ENCODE measurements around the gene GON4L. TPM values are rescaled to one million over a fixed set of nuclear protein-coding genes. Genes with fewer than 3 reads are reported as not detected.

GON4L gene
- total RNA-seq, 1 experiment from 2014 or later: 67.1 TPM

DNA sequence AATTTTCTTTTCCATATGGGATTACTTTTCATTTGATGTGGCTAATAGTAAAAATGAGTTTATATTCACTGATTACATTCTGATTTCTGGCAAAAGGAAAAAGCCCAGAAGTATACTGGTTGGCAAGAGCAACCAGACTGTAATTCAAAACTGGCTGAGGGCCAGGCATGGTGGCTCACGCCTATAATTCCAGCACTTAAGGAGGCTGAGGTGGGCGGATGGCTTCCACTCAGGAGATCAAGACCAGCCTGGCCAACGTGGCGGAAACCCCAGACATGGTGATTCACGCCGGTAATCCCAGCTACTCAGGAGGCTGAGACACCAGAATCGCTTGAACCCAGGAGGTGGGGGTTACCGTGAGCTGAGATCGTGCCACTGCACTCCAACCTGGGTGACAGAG, 16.8 kb upstream of the GON4L start:
- no peak overlapping the region for H3K4me3 Mint-ChIP-seq (ENCODE audit: low read depth, unreplicated experiment)
- no peaks in the 10 kb centered on the region for H3K9me3 Mint-ChIP-seq (ENCODE audit: low read depth, unreplicated experiment)
- CTCF ChIA-PET: interaction anchor here (0.6 kb wide), 1 partner anchor 18 kb away, joined by 3 read pairs; no protein-coding TSS in a partner anchor
- DNase-seq: no peak
- peaks cover 35% of the 10 kb centered on the region for H3K27me3 Mint-ChIP-seq (ENCODE audit: unreplicated experiment)
- H3K36me3 Mint-ChIP-seq (ENCODE audit: insufficient read depth, unreplicated experiment): peaks cover 4% of the 10 kb centered on the region
- intact Hi-C loops (cut with micrococcal nuclease; ENCODE audit: unreplicated experiment): no loop called here
- H3K4me1 Mint-ChIP-seq (ENCODE audit: low read depth, unreplicated experiment): no peaks in the 10 kb centered on the region
- TF ChIP-seq, protein P1, sequence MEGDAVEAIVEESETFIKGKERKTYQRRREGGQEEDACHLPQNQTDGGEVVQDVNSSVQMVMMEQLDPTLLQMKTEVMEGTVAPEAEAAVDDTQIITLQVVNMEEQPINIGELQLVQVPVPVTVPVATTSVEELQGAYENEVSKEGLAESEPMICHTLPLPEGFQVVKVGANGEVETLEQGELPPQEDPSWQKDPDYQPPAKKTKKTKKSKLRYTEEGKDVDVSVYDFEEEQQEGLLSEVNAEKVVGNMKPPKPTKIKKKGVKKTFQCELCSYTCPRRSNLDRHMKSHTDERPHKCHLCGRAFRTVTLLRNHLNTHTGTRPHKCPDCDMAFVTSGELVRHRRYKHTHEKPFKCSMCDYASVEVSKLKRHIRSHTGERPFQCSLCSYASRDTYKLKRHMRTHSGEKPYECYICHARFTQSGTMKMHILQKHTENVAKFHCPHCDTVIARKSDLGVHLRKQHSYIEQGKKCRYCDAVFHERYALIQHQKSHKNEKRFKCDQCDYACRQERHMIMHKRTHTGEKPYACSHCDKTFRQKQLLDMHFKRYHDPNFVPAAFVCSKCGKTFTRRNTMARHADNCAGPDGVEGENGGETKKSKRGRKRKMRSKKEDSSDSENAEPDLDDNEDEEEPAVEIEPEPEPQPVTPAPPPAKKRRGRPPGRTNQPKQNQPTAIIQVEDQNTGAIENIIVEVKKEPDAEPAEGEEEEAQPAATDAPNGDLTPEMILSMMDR (IDR thresholded peaks at IDR 0.05; ENCODE audit: unreplicated experiment): no peak
- no peak overlapping the region for H3K27ac Mint-ChIP-seq (ENCODE audit: unreplicated experiment)
- no TSS peak for BruUV-seq (replicated peaks)

DNA sequence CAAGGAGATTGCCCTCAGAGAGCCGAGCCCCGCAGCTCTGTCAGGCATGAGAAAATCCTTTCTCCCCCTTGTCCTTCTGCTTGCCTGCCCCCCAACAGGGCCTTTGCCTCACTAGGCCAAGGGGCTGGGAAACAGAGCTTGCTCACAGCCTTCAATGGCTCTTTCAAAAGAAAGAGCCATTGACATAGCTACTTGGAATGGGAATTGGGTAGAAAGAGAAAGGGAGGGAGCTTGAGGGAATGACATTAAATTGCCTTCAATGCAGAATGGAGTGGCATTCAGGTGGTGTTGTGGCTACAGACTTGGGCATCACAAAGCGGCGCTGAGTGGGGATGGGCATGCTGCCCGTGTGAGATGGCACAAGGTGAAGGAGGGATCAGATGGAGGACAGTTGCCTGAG, 15.5 kb upstream of the GON4L start:
- TF ChIP-seq, protein P1 (IDR thresholded peaks at IDR 0.05; ENCODE audit: unreplicated experiment): no peak
- peaks cover 43% of the 10 kb centered on the region for H3K27me3 Mint-ChIP-seq (ENCODE audit: unreplicated experiment)
- no peaks in the 10 kb centered on the region for H3K9me3 Mint-ChIP-seq (ENCODE audit: low read depth, unreplicated experiment)
- no peak for DNase-seq
- peaks cover 4% of the 10 kb centered on the region for H3K36me3 Mint-ChIP-seq (ENCODE audit: insufficient read depth, unreplicated experiment)
- peak overlapping the region; percentile 9 for H3K27ac Mint-ChIP-seq (ENCODE audit: unreplicated experiment)
- intact Hi-C loops (cut with micrococcal nuclease; ENCODE audit: unreplicated experiment): no loop called here
- no TSS peak for BruUV-seq (replicated peaks)
- no peaks in the 10 kb centered on the region for H3K4me1 Mint-ChIP-seq (ENCODE audit: low read depth, unreplicated experiment)
- H3K4me3 Mint-ChIP-seq (ENCODE audit: low read depth, unreplicated experiment): no peak overlapping the region
- CTCF ChIA-PET: interaction anchor here (1.6 kb wide), 1 partner anchor 13 kb away, joined by 4 read pairs; the partner anchor contains the start of gene SYT11

DNA sequence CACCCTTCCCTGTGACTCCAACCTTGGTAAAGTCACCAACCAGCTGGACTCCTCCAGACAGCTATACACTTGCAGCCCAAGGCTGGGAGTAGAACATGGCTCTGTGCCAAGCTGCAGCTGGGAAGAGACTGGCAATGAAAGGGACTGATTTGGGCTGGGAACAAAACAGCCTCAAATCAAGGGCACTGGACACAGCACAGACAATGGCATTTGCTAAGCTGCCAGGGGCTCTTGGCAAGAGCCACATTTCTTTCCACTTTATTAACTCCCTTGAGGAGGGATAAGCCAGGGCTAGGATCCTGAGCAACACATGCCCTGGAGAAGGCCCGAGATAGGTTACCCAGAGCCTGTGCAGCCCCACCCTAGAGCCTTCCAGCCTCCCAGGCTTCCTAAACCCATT, 14.4 kb upstream of the GON4L start:
- peaks cover 50% of the 10 kb centered on the region for H3K27me3 Mint-ChIP-seq (ENCODE audit: unreplicated experiment)
- H3K36me3 Mint-ChIP-seq (ENCODE audit: insufficient read depth, unreplicated experiment): peaks cover 3% of the 10 kb centered on the region
- no TSS peak for BruUV-seq (replicated peaks)
- no peak overlapping the region for H3K4me3 Mint-ChIP-seq (ENCODE audit: low read depth, unreplicated experiment)
- intact Hi-C loops (cut with micrococcal nuclease; ENCODE audit: unreplicated experiment): no loop called here
- no peak for DNase-seq
- no peak overlapping the region for H3K27ac Mint-ChIP-seq (ENCODE audit: unreplicated experiment)
- H3K9me3 Mint-ChIP-seq (ENCODE audit: low read depth, unreplicated experiment): no peaks in the 10 kb centered on the region
- CTCF ChIA-PET: interaction anchor here (1.1 to 1.6 kb wide), 2 partner anchors 12 kb away, joined by 3 to 4 read pairs; partner anchors contain the start of gene SYT11
- no peaks in the 10 kb centered on the region for H3K4me1 Mint-ChIP-seq (ENCODE audit: low read depth, unreplicated experiment)
- TF ChIP-seq, protein P1 (IDR thresholded peaks at IDR 0.05; ENCODE audit: unreplicated experiment): no peak

DNA sequence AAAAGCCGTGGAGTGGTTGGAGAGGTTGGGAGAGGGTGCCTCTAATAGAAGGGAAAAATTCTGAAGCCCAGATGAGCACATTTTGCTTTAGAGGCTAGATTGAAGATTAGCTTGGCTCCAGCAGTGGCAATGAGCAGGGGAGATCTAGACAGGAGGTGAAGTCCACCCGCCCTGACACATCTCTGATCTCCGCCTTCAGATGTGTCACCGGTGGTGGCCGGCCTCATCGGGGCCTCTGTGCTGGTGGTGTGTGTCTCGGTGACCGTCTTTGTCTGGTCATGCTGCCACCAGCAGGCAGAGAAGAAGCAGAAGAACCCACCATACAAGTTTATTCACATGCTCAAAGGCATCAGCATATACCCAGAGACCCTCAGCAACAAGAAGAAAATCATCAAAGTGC, 10.8 kb upstream of the GON4L start:
- CTCF ChIA-PET: interaction anchor here (1.3 kb wide), 1 partner anchor 15 kb away, joined by 3 read pairs; no protein-coding TSS in a partner anchor
- H3K27me3 Mint-ChIP-seq (ENCODE audit: unreplicated experiment): peaks cover 53% of the 10 kb centered on the region

More for the DNA sequence above, 10.8 kb upstream of the GON4L start:
- H3K4me1 Mint-ChIP-seq (ENCODE audit: low read depth, unreplicated experiment): no peaks in the 10 kb centered on the region
- intact Hi-C loops (cut with micrococcal nuclease; ENCODE audit: unreplicated experiment): no loop called here
- no peaks in the 10 kb centered on the region for H3K36me3 Mint-ChIP-seq (ENCODE audit: insufficient read depth, unreplicated experiment)
- H3K9me3 Mint-ChIP-seq (ENCODE audit: low read depth, unreplicated experiment): no peaks in the 10 kb centered on the region
- H3K27ac Mint-ChIP-seq (ENCODE audit: unreplicated experiment): no peak overlapping the region
- no TSS peak for BruUV-seq (replicated peaks)
- no peak overlapping the region for H3K4me3 Mint-ChIP-seq (ENCODE audit: low read depth, unreplicated experiment)
- no peak for DNase-seq
- TF ChIP-seq, protein P1 (IDR thresholded peaks at IDR 0.05; ENCODE audit: unreplicated experiment): no peak
